Activated CD4-positive, CD25-positive, alpha-beta regulatory T cell (primary cell): Measurements from ENCODE around the gene SSBP3.

ENCODE experiments used
- DNase-seq, 4 experiments: peaks; one replicate each; lab custom pipeline; 2025; lab: John Stamatoyannopoulos, UW

The SSBP3 gene

GRCh38 chr1:54329312-54330003 lies 76.7 kb downstream of the SSBP3 start:
- DNase-seq = no peak

GRCh38 chr1:54328066-54328636 lies 78.0 kb downstream of the SSBP3 start:
- no peak for DNase-seq

GRCh38 chr1:54327386-54328065 lies 78.7 kb downstream of the SSBP3 start:
- no peak for DNase-seq

- DNase-seq = no peak
Measured at GRCh38 chr1:54326543-54327385, 79.4 kb downstream of the SSBP3 start.

- no peak for DNase-seq
Measured at GRCh38 chr1:54325703-54326461, 80.3 kb downstream of the SSBP3 start.

GRCh38 chr1:54325284-54325683 lies 80.9 kb downstream of the SSBP3 start:
- no peak for DNase-seq

GRCh38 chr1:54324251-54325140 lies 81.7 kb downstream of the SSBP3 start:
- no peak for DNase-seq

GRCh38 chr1:54323921-54324250 lies 82.3 kb downstream of the SSBP3 start:
- DNase-seq = no peak

- DNase-seq = no peak
Measured at GRCh38 chr1:54323324-54323739, 82.9 kb downstream of the SSBP3 start.

GRCh38 chr1:54318246-54318814 lies 87.9 kb downstream of the SSBP3 start:
- no peak for DNase-seq

- no peak for DNase-seq
Measured at GRCh38 chr1:54317084-54317483, 89.1 kb downstream of the SSBP3 start.

- DNase-seq = no peak
Measured at GRCh38 chr1:54315099-54315498, 91.1 kb downstream of the SSBP3 start.

GRCh38 chr1:54314696-54315095 lies 91.5 kb downstream of the SSBP3 start:
- DNase-seq = no peak

- DNase-seq = no peak
Measured at GRCh38 chr1:54312796-54313316, 93.3 kb downstream of the SSBP3 start.

GRCh38 chr1:54311506-54311905 lies 94.7 kb downstream of the SSBP3 start:
- DNase-seq = no peak

- no peak for DNase-seq
Measured at GRCh38 chr1:54310439-54311328, 95.5 kb downstream of the SSBP3 start.

- no peak for DNase-seq
Measured at GRCh38 chr1:54309631-54310366, 96.4 kb downstream of the SSBP3 start.

- no peak for DNase-seq
Measured at GRCh38 chr1:54307305-54307704, 98.9 kb downstream of the SSBP3 start.
